Measurements from ENCODE around the gene TRIM24. TPM values are rescaled to one million over a fixed set of nuclear protein-coding genes. Genes with fewer than 3 reads are reported as not detected.

TRIM24 gene
- total and polyA plus RNA-seq, 4 donors, result 7.0 to 33.0 (median 17.4) TPM

DNA sequence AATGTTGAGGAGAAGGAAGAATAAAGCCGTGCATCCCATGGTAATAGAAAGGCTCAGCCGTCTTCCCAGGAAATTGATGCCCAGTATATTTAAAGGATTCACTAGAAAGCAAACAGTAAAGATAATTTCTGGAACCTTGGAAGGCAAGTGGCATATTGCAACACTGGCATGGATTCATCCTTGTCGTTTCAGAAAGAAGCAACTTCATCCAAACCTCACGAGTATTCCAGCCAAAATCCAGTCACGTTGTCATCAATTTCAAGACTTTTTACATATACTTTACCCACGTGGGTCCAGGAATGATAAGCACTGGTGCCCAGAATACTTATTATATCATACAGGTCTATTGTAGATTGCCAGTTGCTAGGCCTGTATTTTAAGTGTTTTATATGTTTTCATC, 167.3 kb downstream of the TRIM24 start:
- Histone ChIP-seq H3K27me3 (ENCODE audit: control insufficient read depth in 3 of 3, insufficient read depth in 3 of 3, low read length in 2 of 3) (no peaks in the 10 kb centered on the region), H3K36me3 (ENCODE audit: control insufficient read depth in 4 of 4, insufficient read depth in 4 of 4, low read length in 4 of 4) (no peaks in the 10 kb centered on the region), H3K9me3 (ENCODE audit: control insufficient read depth in 4 of 4, insufficient read depth in 3 of 4, low read length in 3 of 4) (no peaks in the 10 kb centered on the region), H3K4me1 (ENCODE audit: control insufficient read depth in 5 of 5, insufficient read depth in 5 of 5, low read length in 5 of 5) (peaks cover 0 to 4% (median 0%) of the 10 kb centered on the region in 5 donors), H3K9ac (ENCODE audit: insufficient read depth in 1 of 2, low read length in 2 of 2) (no peak overlapping the region), H3K4me3 (no peak overlapping the region), H3K27ac (ENCODE audit: low read depth in 1 of 2, low read length in 1 of 2) (no peak overlapping the region)
- DNase-seq (no peak), ATAC-seq (ENCODE audit: insufficient read depth, low FRiP score) (no peak)
- TF ChIP-seq, protein P1, sequence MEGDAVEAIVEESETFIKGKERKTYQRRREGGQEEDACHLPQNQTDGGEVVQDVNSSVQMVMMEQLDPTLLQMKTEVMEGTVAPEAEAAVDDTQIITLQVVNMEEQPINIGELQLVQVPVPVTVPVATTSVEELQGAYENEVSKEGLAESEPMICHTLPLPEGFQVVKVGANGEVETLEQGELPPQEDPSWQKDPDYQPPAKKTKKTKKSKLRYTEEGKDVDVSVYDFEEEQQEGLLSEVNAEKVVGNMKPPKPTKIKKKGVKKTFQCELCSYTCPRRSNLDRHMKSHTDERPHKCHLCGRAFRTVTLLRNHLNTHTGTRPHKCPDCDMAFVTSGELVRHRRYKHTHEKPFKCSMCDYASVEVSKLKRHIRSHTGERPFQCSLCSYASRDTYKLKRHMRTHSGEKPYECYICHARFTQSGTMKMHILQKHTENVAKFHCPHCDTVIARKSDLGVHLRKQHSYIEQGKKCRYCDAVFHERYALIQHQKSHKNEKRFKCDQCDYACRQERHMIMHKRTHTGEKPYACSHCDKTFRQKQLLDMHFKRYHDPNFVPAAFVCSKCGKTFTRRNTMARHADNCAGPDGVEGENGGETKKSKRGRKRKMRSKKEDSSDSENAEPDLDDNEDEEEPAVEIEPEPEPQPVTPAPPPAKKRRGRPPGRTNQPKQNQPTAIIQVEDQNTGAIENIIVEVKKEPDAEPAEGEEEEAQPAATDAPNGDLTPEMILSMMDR (IDR thresholded peaks at IDR 0.05; ENCODE audit: control extremely low read depth, extremely low read depth), result no peak
- 82 to 83% methylated on average over 6 of the region's 6 CpGs for WGBS, 2 donors

DNA sequence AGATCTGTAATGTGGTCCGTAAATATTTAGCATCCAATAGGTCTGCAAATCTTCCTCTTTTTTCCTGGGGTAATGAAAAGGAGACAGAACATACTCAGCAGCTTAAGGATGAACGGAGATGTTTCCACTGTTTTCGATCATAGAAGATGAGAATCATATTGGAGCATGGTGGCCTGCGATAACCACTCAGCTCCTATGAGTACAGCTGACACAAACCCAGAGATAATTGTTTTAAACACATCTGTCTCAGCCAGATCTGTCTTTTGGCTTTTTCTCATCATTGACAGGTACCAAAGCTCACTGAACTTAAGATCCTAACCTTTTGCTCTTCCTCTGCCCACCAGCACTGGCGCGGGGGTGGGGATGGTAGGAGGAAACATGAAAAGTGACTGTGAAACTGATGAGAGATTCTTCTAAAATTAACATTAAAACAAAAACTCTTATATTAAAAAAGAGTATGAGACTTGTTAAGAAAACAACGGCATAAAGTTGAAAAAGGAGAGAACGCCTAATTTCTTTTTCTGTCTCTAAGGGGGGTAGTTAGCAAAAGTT, 170.1 kb downstream of the TRIM24 start:
- DNase-seq (no peak), ATAC-seq (ENCODE audit: insufficient read depth, low FRiP score) (no peak)
- H3K9ac ChIP-seq (ENCODE audit: insufficient read depth in 1 of 2, low read length in 2 of 2), result no peak overlapping the region
- no peak overlapping the region for H3K27ac ChIP-seq (ENCODE audit: low read depth in 1 of 2, low read length in 1 of 2)
- H3K4me1 ChIP-seq (ENCODE audit: control insufficient read depth in 5 of 5, insufficient read depth in 5 of 5, low read length in 5 of 5), result peaks cover 0 to 4% (median 0%) of the 10 kb centered on the region in 5 donors
- no peak overlapping the region for H3K4me3 ChIP-seq
- H3K27me3 ChIP-seq (ENCODE audit: control insufficient read depth in 3 of 3, insufficient read depth in 3 of 3, low read length in 2 of 3), result no peaks in the 10 kb centered on the region
- no peaks in the 10 kb centered on the region for H3K36me3 ChIP-seq (ENCODE audit: control insufficient read depth in 4 of 4, insufficient read depth in 4 of 4, low read length in 4 of 4)
- TF ChIP-seq, protein P1 (IDR thresholded peaks at IDR 0.05; ENCODE audit: control extremely low read depth, extremely low read depth), result no peak
- no peaks in the 10 kb centered on the region for H3K9me3 ChIP-seq (ENCODE audit: control insufficient read depth in 4 of 4, insufficient read depth in 3 of 4, low read length in 3 of 4)
- WGBS, 2 donors, result 96% methylated on average over 8 of the region's 8 CpGs

DNA sequence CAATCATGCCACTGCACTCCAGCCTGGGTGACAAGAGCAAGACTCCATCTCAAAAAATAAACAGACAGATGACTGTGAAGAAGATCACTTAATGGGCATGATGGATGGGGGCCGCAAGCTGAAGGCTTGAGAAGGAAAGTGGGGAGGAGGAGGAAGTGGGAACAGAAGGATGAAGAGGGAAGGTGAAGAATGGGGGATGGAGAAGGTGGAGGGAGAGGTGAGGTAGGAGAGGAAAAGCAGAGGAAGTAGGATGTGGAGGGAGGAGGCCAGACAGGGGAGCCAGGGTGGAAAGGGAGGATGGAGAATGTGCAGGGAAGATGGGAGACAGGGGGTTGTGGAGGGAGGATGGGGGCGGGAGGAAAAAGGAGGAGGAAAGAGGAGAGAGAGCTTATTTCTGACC, 172.3 kb downstream of the TRIM24 start:
- TF ChIP-seq, protein P1 (IDR thresholded peaks at IDR 0.05; ENCODE audit: control extremely low read depth, extremely low read depth), result no peak
- Histone ChIP-seq H3K27ac (ENCODE audit: low read depth in 1 of 2, low read length in 1 of 2) (no peak overlapping the region), H3K9ac (ENCODE audit: insufficient read depth in 1 of 2, low read length in 2 of 2) (no peak overlapping the region), H3K36me3 (ENCODE audit: control insufficient read depth in 4 of 4, insufficient read depth in 4 of 4, low read length in 4 of 4) (no peaks in the 10 kb centered on the region), H3K9me3 (ENCODE audit: control insufficient read depth in 4 of 4, insufficient read depth in 3 of 4, low read length in 3 of 4) (no peaks in the 10 kb centered on the region), H3K4me1 (ENCODE audit: control insufficient read depth in 5 of 5, insufficient read depth in 5 of 5, low read length in 5 of 5) (no peaks in the 10 kb centered on the region), H3K27me3 (ENCODE audit: control insufficient read depth in 3 of 3, insufficient read depth in 3 of 3, low read length in 2 of 3) (no peaks in the 10 kb centered on the region), H3K4me3 (no peak overlapping the region)
- 82 to 87% methylated on average over 1 to 2 of the region's 2 CpGs for WGBS, 2 donors
- DNase-seq (no peak), ATAC-seq (ENCODE audit: insufficient read depth, low FRiP score) (no peak)
